Measurements from ENCODE around the gene CDK2AP2.
"Not testable (repeated sequence)": the region's sequence is repeated elsewhere in the genome, so short reads cannot be mapped to it uniquely, and the experiment has no call there.

CDK2AP2 gene

DNA sequence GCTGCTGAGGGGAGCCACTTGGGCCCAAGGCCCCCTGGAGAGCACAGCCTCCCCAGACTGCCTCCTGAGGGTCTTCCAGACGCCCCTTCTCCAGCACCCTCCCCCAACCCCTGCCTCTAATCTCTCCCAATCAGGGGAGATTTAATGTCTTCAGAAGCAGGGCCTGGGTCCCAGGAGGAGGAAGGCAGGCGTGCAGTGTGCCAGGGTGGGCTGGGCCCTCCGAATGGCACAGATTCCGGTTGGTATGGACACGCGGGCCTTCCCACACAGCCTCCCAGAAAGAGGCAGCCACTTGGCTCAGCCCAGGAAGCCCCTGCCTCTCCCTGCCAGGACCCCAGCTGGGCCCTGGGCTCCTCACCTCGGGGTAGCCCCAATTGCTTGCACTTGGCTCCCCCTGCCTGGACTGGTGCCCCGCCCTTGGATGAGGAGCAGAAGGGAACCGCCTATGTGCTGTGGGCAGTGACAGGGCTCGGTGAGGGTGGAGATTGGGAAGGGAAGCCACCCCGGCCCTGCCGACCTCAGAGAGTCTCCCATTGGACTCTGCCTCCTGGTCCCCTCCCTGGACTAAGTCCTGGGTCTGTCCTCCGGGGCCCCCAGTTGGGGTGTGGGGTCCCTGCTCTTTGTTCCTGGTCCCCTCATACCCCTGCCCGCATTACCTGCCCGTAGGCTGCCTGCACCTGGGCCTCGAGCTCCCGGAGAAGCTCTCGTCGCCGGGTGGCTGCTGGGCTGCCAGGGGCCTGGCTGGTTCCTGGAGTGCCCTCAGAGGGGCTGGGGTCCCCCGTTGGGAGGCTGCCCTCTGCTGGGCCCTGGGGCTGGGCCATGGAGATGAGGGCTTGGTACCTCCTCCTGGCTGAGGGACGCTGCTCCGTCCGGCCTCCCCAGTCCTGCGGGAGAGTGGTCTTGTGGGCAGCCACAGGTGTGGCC, 15.9 kb upstream of the CDK2AP2 start:
- DNase-seq, result no peak

- no peak for DNase-seq
These were observed 15.0 kb upstream of the CDK2AP2 start, which contains the start of gene CABP2 for GRCh38 chr11:67522844-67523555. Gene CABP2 (minus strand): TSS chr11:67523446. CDS start chr11:67523326, 120 bp downstream.

GRCh38 chr11:67522338-67522737, 14.4 kb upstream of the CDK2AP2 start:
- no peak for DNase-seq

GRCh38 chr11:67521924-67522323, 14.0 kb upstream of the CDK2AP2 start:
- DNase-seq, result no peak

- no peak for DNase-seq
These were observed 13.2 kb upstream of the CDK2AP2 start for GRCh38 chr11:67520856-67521824.

- no peak for DNase-seq
These were observed 11.8 kb upstream of the CDK2AP2 start for GRCh38 chr11:67519726-67520125.

- no peak for DNase-seq
These were observed 10.0 kb upstream of the CDK2AP2 start for GRCh38 chr11:67517784-67518552.

- no peak for DNase-seq
These were observed 8.8 kb upstream of the CDK2AP2 start for GRCh38 chr11:67516806-67517205.

DNA sequence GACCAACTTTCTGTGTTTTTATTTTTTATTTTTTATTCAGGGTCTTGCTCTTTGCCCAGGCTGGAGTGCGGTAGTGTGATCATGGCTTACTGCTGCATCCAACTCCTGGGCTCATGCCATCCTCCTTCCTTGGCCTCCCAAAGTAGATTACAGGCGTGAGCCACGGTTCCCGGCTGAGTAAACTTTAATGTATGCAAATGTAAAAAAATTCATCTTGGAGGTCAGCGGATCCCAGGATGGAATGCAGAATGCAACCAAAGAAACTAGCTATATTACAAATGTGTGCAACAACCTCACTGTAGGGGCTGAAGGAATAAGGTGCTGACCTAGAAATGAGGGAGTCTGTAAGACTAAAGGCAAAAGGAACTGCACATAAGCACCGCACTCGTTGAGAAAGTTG, 6.2 kb upstream of the CDK2AP2 start:
- no peak for DNase-seq

DNA sequence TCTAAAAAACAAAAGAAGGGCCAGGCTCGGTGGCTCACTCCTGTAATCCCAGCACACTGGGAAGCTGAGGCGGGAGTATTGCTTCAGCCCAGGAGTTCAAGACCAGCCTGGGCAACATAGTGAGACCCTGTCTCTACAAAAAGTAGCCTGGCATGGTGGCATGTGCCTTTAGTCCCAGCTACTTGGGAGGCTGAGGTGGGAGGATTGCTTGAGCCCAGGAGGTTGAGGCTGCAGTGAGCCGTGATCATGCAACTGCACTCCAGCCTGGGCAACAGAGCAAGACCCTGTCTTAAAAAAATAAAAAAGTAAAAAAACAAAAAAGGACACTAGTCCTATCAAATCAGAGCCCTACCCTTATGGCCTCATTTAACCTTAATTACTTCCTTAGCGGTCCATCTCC, 3.6 kb upstream of the CDK2AP2 start:
- DNase-seq, result not testable (repeated sequence)

DNA sequence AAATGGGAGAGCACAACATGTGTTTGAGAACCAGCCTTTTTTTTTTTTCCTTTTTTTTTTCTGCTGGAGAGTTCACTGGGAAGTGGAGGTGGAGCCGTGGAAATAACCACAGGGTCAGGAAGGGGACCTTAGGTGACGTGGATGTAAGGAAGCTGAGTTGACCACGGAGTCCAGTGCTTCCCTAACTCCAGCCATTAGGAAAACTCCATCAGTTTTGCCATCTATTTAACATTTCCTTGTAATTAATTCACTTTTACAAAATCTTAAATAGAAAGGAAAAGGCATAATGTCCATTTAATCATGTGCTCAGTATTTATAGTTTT, 2.0 kb upstream of the CDK2AP2 start:
- DNase-seq, result no peak

DNA sequence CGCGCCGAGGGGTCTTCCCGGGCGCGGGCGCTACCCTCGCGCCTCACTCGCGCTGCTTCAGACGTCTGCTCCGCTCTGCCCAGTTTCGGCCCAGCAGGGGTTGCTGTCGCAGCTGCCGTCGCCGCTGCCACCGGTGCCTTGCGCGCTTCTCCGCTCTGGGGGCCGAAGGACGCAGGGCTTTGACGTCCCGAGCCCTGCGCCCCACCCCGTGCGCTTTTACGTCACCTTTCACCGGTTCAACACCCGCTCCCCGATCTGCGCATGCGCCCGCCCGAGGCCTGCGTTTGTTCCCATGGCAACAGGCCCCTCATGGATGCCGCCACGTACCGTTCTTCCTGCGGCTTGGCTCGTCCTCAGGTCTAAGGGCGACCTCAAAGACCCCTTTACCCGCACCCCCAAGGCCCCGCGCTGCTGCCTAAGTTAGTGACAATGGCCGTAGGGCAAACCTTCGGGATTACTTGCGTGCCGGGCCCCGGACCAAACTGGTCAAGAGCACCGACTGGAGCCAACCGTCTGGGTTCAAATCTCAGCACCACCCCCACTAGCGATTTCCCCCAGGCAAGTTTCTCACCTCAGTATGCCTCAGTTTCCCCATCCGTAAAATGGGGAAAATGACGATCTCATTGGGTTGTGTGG, 642 bp upstream of the CDK2AP2 start:
- peak; percentile 98 to 99 (median 99) for DNase-seq

DNA sequence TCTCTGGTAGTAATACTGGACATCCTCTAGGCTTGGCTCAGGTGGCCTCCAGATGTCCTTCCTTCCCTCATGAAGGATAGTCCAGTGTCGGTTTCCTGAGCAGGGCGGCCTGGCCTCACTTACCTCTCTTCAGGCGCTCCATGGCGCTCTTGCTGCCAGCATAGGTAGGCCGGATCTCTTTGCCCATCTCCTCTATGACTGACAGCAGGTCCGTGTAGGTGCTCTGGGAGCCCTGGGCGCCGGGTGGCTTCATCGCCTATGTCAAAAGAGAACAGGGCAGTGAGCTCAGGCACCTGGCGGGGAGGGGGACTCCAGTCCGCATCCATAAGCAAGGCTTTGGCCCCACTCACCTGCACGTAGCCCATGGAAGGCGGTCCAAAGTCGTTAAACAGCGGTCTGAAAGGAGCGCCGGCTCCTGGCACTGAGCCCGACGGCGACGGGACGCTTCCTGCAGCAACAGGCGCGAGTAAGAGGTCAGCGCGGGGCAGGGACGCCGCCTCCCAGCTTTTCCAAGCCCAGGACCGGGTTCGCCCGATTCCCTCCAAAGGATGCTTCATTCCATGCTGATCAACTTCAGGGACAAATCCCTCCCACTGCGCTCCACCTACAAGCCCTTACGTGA, 609 bp downstream of the CDK2AP2 start:
- peak in 1 of 5 donors; percentile 21 for DNase-seq

GRCh38 chr11:67506426-67507051, 1.4 kb downstream of the CDK2AP2 start:
- peak in 1 of 5 donors; percentile 11 for DNase-seq

DNA sequence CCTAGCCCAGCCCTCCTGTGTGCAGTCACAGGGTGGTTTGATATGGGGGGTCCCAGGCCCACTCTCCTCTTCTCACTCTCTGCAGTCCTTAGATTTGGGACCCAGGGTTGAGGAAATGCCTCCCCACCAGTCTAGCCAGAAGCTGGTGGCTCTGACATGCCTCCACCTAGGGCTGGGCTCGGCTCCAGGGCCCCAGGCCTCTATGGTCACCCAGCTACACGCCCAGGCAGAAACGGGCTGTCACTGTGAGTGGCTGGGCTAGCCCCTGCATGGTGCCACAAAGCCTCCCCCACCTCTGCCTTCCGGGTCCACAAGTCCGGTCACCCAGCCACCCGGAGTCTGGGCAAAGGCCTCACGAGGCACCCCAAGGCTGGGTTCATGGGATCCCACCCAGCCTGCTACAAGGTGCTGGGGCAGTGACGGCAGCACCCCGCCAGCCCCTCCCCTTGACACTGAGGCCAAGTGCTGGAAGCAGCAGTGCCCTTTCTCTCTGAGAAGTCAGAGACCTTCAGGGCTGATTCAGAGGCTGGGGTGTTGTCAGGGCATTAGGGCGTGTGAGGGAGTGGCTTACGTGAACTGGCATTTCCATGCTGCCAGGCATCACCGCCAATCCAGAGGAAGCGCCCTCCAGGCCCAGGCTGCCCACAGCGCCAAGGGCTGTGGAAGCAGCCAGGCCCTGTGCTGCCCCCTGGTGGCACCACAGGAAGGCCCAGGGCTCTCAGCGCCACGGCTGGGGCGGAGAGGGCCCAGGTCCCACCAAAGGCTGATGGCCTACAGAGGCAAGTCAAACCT, 2.2 kb downstream of the CDK2AP2 start:
- DNase-seq, result peak; percentile 82 to 95 (median 88)

GRCh38 chr11:67504950-67505581, 2.9 kb downstream of the CDK2AP2 start, which contains the start of gene PITPNM1:
Gene PITPNM1 (minus strand): TSS chr11:67505363. CDS start chr11:67504180, 1,183 bp downstream.
- peak; percentile 55 to 74 (median 60) for DNase-seq

GRCh38 chr11:67504005-67504949, 3.7 kb downstream of the CDK2AP2 start:
- peak in 3 of 5 donors; percentile 22 to 46 (median 33) for DNase-seq
